Esophagus squamous epithelium (tissue), 4 donors: ENCODE measurements around the gene MC2R.

ENCODE experiments used
- POLR2A ChIP-seq, 4 donors: fragments of 450-650 bp; IDR thresholded peaks; one replicate each; pipeline ENCODE4 v1.6.1; 2017; ENCODE audit warnings: antibody characterized with exemption in 4 of 4, mild to moderate bottlenecking in 4 of 4, moderate library complexity in 3 of 4
- TF ChIP-seq, protein P1 (sequence below), 6 experiments: fragments of 450-650 bp in 4 of 6; fragments of 200-600 bp in 2 of 6; sonication (generic) in 2 of 6; IDR thresholded peaks; one replicate each; pipeline ENCODE4 v1.5.1; 2016 to 2019; ENCODE audit warnings: antibody characterized with exemption in 6 of 6, mild to moderate bottlenecking in 4 of 6, moderate library complexity in 4 of 6

GRCh38 chr18:13836559-13836958, 78.8 kb downstream of the MC2R start:
- TF ChIP-seq, protein P1, sequence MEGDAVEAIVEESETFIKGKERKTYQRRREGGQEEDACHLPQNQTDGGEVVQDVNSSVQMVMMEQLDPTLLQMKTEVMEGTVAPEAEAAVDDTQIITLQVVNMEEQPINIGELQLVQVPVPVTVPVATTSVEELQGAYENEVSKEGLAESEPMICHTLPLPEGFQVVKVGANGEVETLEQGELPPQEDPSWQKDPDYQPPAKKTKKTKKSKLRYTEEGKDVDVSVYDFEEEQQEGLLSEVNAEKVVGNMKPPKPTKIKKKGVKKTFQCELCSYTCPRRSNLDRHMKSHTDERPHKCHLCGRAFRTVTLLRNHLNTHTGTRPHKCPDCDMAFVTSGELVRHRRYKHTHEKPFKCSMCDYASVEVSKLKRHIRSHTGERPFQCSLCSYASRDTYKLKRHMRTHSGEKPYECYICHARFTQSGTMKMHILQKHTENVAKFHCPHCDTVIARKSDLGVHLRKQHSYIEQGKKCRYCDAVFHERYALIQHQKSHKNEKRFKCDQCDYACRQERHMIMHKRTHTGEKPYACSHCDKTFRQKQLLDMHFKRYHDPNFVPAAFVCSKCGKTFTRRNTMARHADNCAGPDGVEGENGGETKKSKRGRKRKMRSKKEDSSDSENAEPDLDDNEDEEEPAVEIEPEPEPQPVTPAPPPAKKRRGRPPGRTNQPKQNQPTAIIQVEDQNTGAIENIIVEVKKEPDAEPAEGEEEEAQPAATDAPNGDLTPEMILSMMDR (IDR thresholded peaks at IDR 0.05) = no peak
- TF ChIP-seq POLR2A (IDR thresholded peaks at IDR 0.05) = no peak
